A673 (cell line): ENCODE data around the gene POMT2. TPM values are rescaled to one million over a fixed set of nuclear protein-coding genes. Genes with fewer than 3 reads are reported as not detected.

ENCODE experiments used
- BruUV-seq: library from RNA; stranded (reverse); fragments of 400-500 nt; replicated peaks from 2 replicates; lab custom pipeline; 2021; lab: Mats Ljungman, UMichigan
- CTCF ChIA-PET: fragments of 300-600 bp; sonication (Branson Sonifier 250); formaldehyde crosslinking; loops from one replicate; lab custom pipeline; 2022; ENCODE audit warnings: antibody characterized with exemption; lab: Charles Lee
- POLR2A ChIA-PET: fragments of 300-600 bp; sonication (Branson Sonifier 250); formaldehyde crosslinking; loops from one replicate; lab custom pipeline; 2022; ENCODE audit warnings: antibody characterized with exemption; ENCODE audit not compliant: low non-redundant PET; lab: Charles Lee
- DNase-seq: peaks from one replicate; pipeline ENCODE4 v3.0.0-alpha.2; 2015; ENCODE audit warnings: low spot score
- H3K27ac ChIP-seq: fragments of 200-600 bp; sonication (generic); 2 replicates; pipeline ENCODE4 v1.5.1; 2016; ENCODE audit warnings: mixed run types, low read depth, mild to moderate bottlenecking, mixed read lengths, antibody characterized with exemption, low read length; ENCODE audit not compliant: poor library complexity, severe bottlenecking
- H3K27me3 ChIP-seq: fragments of 200-600 bp; sonication (generic); replicated peaks from 2 replicates; pipeline ENCODE4 v1.6.1; 2017; ENCODE audit warnings: mixed run types, low read depth, mild to moderate bottlenecking, mixed read lengths, antibody characterized with exemption, low read length; ENCODE audit not compliant: insufficient read depth, poor library complexity
- H3K36me3 ChIP-seq: fragments of 200-600 bp; sonication (generic); 2 replicates; pipeline ENCODE4 v1.6.1; 2016; ENCODE audit warnings: mixed run types, mild to moderate bottlenecking, mixed read lengths, antibody characterized with exemption, low read length; ENCODE audit not compliant: insufficient read depth, poor library complexity, severe bottlenecking
- H3K4me1 ChIP-seq: fragments of 200-600 bp; sonication (generic); 2 replicates; pipeline ENCODE4 v1.6.1; 2017; ENCODE audit warnings: mixed run types, mild to moderate bottlenecking, mixed read lengths, antibody characterized with exemption, low read length; ENCODE audit not compliant: insufficient read depth, poor library complexity, severe bottlenecking
- H3K4me3 ChIP-seq: fragments of 200-600 bp; sonication (generic); 2 replicates; pipeline ENCODE4 v1.5.1; 2016; ENCODE audit warnings: low read depth, mixed run types, mild to moderate bottlenecking, mixed read lengths, low read length; ENCODE audit not compliant: poor library complexity, severe bottlenecking
- H3K9me3 ChIP-seq: fragments of 200-600 bp; sonication (generic); 2 replicates; pipeline ENCODE4 v1.6.1; 2016; ENCODE audit warnings: mixed run types, low read depth, mild to moderate bottlenecking, mixed read lengths, antibody characterized with exemption, low read length; ENCODE audit not compliant: poor library complexity, severe bottlenecking
- CTCF ChIP-seq: fragments of 300-800, 200-600 bp; sonication (generic); conservative IDR thresholded peaks from 2 replicates; pipeline ENCODE4 v1.5.1; 2017; ENCODE audit warnings: low read depth, mild to moderate bottlenecking, antibody characterized with exemption, low read length, moderate library complexity, mixed read lengths
- EZH2 ChIP-seq: fragments of 200-600 bp; sonication (generic); IDR thresholded peaks from 2 replicates; pipeline ENCODE4 v1.6.1; 2017; ENCODE audit warnings: borderline replicate concordance, low read depth, mild to moderate bottlenecking, mixed read lengths, antibody characterized with exemption, low read length; ENCODE audit not compliant: poor library complexity, severe bottlenecking
- intact Hi-C: fragments of 100-400 bp; cut with micrococcal nuclease; formaldehyde crosslinking; loops from one replicate; pipeline ENCODE4 v1.10.0; 2022; ENCODE audit not compliant: unreplicated experiment
- total RNA-seq: library from RNA; stranded (reverse); gene quantifications from 2 replicates; pipeline ENCODE4 v1.2.3, GENCODE V29; 2021

Gene POMT2
- total RNA-seq, 1 experiment from 2014 or later: 55.6 TPM

DNA sequence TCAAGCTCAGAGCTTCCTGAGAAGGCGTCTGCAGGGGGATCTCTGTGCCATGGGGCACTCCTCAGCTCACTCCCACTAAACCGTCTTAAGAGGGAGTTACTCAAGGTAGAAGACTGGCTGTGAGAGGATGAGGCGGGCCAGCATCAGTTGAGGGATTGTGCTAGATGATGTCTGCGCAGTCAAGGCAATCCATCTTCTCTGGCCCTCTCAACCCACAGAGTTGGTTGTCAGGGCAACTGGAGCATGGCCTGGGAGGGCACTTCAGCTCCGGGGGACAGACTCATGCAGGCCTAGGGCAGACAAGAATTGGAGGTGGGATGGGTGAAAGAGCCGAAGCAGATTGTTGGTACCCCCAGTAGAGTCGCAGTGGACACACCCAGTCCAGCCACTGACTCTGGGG, 9.2 kb upstream of the POMT2 start:
- Histone ChIP-seq H3K27ac (no peak overlapping the region), H3K4me1 (no peaks in the 10 kb centered on the region), H3K27me3 (no peaks in the 10 kb centered on the region), H3K4me3 (no peak overlapping the region), H3K9me3 (no peaks in the 10 kb centered on the region), H3K36me3 (no peaks in the 10 kb centered on the region)
- BruUV-seq: no TSS peak
- intact Hi-C loops: loop anchor here (10.0 kb wide), 1 partner anchor 215 kb away; no protein-coding TSS in a partner anchor
- DNase-seq: no peak
- CTCF ChIA-PET: no interaction called here
- TF ChIP-seq EZH2 (no peak), CTCF (no peak)
- POLR2A ChIA-PET: no interaction called here

GRCh38 chr14:77327111-77327510, 6.4 kb upstream of the POMT2 start:
- H3K36me3 ChIP-seq: no peaks in the 10 kb centered on the region
- H3K9me3 ChIP-seq: no peaks in the 10 kb centered on the region
- intact Hi-C loops: loop anchor here (10.0 kb wide), 1 partner anchor 218 kb away; no protein-coding TSS in a partner anchor
- CTCF ChIA-PET: no interaction called here
- peaks cover 3% of the 10 kb centered on the region for H3K4me1 ChIP-seq
- POLR2A ChIA-PET: no interaction called here
- no TSS peak for BruUV-seq
- no peak for TF ChIP-seq EZH2
- no peak for TF ChIP-seq CTCF
- DNase-seq: no peak
- H3K27ac ChIP-seq: no peak overlapping the region
- no peaks in the 10 kb centered on the region for H3K27me3 ChIP-seq
- no peak overlapping the region for H3K4me3 ChIP-seq

DNA sequence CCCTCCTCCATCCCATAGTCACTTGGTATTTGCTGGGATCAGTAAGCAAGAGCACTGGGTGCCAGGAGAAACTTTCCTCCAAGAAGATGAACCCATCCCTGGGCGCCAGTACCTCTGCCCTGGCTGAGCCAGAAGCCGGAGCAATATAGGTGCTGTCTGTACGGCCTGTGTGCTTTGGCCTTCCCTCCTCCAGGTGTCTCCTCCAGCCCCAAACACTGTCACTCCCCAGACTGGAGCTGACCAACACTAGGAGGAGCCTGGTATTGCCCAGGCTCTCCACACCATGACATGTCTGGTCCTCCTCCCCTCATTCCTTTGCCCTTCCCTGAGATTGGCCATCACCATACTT, 5.0 kb upstream of the POMT2 start:
- Histone ChIP-seq H3K9me3 (no peaks in the 10 kb centered on the region), H3K4me3 (no peak overlapping the region), H3K27me3 (no peaks in the 10 kb centered on the region), H3K36me3 (no peaks in the 10 kb centered on the region), H3K27ac (no peak overlapping the region), H3K4me1 (peaks cover 6% of the 10 kb centered on the region)
- ChIA-PET POLR2A (no interaction called here), CTCF (no interaction called here)
- intact Hi-C loops: loop anchor here (10.0 kb wide), 1 partner anchor 219 kb away; no protein-coding TSS in a partner anchor
- BruUV-seq: no TSS peak
- TF ChIP-seq CTCF: no peak
- no peak for TF ChIP-seq EZH2
- no peak for DNase-seq
